Measurements from ENCODE around the gene PICALM.

DNA sequence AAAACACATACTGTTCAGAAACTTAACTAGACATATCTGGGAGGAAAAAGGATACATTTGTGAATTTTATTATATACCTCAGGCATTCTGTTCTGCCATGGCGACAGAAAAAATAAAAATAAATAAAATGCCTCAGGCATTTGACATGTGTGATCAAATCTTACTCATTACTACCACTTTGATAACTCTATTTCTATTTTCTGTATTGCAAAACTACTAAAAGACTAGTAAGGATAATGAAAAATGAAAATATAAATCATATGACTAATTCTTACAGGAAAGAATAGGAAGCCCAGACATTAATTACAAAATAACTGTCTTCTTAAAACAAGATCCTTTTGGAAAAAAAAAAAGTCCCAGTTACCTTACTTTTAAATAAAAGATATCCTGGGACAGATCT lies 5.3 kb downstream of the PICALM start:
- TF ChIP-seq POLR2A (IDR thresholded peaks at IDR 0.05), result no peak
- TF ChIP-seq, protein P1, sequence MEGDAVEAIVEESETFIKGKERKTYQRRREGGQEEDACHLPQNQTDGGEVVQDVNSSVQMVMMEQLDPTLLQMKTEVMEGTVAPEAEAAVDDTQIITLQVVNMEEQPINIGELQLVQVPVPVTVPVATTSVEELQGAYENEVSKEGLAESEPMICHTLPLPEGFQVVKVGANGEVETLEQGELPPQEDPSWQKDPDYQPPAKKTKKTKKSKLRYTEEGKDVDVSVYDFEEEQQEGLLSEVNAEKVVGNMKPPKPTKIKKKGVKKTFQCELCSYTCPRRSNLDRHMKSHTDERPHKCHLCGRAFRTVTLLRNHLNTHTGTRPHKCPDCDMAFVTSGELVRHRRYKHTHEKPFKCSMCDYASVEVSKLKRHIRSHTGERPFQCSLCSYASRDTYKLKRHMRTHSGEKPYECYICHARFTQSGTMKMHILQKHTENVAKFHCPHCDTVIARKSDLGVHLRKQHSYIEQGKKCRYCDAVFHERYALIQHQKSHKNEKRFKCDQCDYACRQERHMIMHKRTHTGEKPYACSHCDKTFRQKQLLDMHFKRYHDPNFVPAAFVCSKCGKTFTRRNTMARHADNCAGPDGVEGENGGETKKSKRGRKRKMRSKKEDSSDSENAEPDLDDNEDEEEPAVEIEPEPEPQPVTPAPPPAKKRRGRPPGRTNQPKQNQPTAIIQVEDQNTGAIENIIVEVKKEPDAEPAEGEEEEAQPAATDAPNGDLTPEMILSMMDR (IDR thresholded peaks at IDR 0.05), result no peak
